ENCODE measurements around the gene NTSR1. TPM values are rescaled to one million over a fixed set of nuclear protein-coding genes. Genes with fewer than 3 reads are reported as not detected.

NTSR1 gene
- total and polyA plus RNA-seq, 2 of the 13 experiments (the other 11 are each of a cell fraction or from before 2014, with no cell fraction given): 0.09 to 0.12 TPM

DNA sequence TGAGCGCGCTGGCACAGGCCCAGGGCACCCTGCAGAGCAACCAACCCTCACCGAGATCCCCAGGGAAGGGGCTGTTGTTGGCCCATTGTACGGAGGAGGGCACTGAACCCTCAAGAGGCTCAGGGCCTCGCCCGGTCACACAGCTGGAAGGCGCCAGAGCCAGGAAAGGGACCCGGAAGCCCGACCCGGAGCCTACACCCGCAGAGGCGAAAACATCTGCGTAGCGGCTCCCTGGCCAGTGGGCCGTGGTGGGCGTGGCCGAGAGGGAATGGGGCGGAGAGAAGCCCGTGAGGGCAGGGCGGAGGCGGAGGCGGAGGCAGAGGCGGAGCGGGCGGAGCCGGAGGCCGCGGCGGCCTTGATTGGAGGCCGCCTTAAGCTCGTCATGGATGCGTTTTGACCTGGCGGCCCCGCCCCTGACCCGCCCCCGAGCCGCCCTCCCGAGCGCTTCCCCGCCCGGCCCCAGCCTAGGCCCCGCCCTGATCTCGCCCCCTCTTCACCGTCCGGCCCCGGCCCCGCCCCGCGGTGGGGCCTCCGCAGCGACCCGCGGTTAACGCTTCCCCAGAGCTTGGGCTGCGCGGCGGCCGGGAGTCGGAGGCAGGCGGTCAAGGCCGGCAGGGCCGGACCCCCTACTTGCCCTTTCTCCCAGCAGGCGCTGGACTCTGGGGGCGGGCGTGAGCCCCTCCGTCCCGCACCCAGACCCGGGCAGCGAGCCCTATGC, 85.5 kb downstream of the NTSR1 start:
- no peaks in the 10 kb centered on the region for H3K9me3 ChIP-seq (ENCODE audit: low read length)
- in situ Hi-C loops (cut with HindIII; ENCODE audit: extremely low pct_ligation_motif_present, low pct_unique_long_range_greater_than_20kb) (loop anchor here (5.0 to 25.0 kb wide), 3 partner anchors 127 to 282 kb away; no protein-coding TSS in a partner anchor), intact Hi-C loops (cut with micrococcal nuclease; ENCODE audit: unreplicated experiment) (loop anchor here (1.0 to 10.0 kb wide), 4 partner anchors 12 to 419 kb away; no protein-coding TSS in a partner anchor)
- H3K36me3 ChIP-seq (replicated peaks in 1 of 2; ENCODE audit: control insufficient read depth in 1 of 2, insufficient read depth in 2 of 2, low read length in 2 of 2): peaks cover 12 to 16% of the 10 kb centered on the region in 2 experiments; a peak in 4 of 5 replicates
- CTCF ChIA-PET (ENCODE audit: low intra/inter-chr PET ratio, low total read pairs): no interaction called here
- BruUV-seq (replicated peaks): no TSS peak
- peak overlapping the region; percentile 66 to 82 (median 79) for H3K4me3 ChIP-seq (replicated peaks in 1 of 3; ENCODE audit: insufficient read depth in 1 of 3, low read depth in 2 of 3, low read length in 3 of 3)
- H3K4me1 ChIP-seq (ENCODE audit: insufficient read depth, low read length): peaks cover 46% of the 10 kb centered on the region
- H3K27ac ChIP-seq (ENCODE audit: extremely low read length, insufficient read depth, low read length): peak overlapping the region; percentile 89
- peak overlapping the region; percentile 84 for H3K9ac ChIP-seq (ENCODE audit: insufficient read depth, low read depth, low read length)
- peak overlapping the region; percentile 15 for H2AFZ ChIP-seq (ENCODE audit: low read length)
- H3K79me2 ChIP-seq (ENCODE audit: insufficient read depth, low read length): peaks cover 8% of the 10 kb centered on the region
- peak; percentile 73 for ATAC-seq
- peaks cover 5% of the 10 kb centered on the region; the same call in 1 of the 2 replicates for H4K20me1 ChIP-seq (ENCODE audit: insufficient read depth, low read length)
- 2% methylated on average over 14 of the region's 69 CpGs for WGBS (ENCODE audit: low lambda C conversion rate)
- peak; percentile 94 for DNase-seq (ENCODE audit: low spot score)
- peaks cover 5 to 29% of the 10 kb centered on the region in 2 experiments; a peak in 4 of 5 replicates for H3K27me3 ChIP-seq (ENCODE audit: control insufficient read depth in 1 of 2, insufficient read depth in 2 of 2, low read length in 2 of 2)
- FAIRE-seq: peak; percentile 47
- peak overlapping the region; percentile 99 for H3K4me2 ChIP-seq (ENCODE audit: low read depth, low read length)
- POLR2A ChIA-PET: interaction anchor here (0.7 to 4.2 kb wide), 35 partner anchors 8 to 728 kb away, joined by 3 to 110 read pairs (median 5); partner anchors contain the start of genes COL9A3, DIDO1, GID8 and OGFR
- 0 out of 2 replicates have a peak, but pooled peaks have one; percentile 48 for TF ChIP-seq SIN3B (IDR thresholded peaks at IDR 0.05; ENCODE audit: low read length)
- TF ChIP-seq, protein P1, sequence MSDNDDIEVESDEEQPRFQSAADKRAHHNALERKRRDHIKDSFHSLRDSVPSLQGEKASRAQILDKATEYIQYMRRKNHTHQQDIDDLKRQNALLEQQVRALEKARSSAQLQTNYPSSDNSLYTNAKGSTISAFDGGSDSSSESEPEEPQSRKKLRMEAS (IDR thresholded peaks at IDR 0.05): peak; percentile 34; the same call in 1 of the 2 replicates
- TF ChIP-seq TCF7 (IDR thresholded peaks at IDR 0.05; ENCODE audit: low read depth): no peak
- TF ChIP-seq ZNF350 (CRISPR knock-in tag; IDR thresholded peaks at IDR 0.05; ENCODE audit: borderline replicate concordance, low read depth): peak; percentile 50
- TF ChIP-seq, protein P2, sequence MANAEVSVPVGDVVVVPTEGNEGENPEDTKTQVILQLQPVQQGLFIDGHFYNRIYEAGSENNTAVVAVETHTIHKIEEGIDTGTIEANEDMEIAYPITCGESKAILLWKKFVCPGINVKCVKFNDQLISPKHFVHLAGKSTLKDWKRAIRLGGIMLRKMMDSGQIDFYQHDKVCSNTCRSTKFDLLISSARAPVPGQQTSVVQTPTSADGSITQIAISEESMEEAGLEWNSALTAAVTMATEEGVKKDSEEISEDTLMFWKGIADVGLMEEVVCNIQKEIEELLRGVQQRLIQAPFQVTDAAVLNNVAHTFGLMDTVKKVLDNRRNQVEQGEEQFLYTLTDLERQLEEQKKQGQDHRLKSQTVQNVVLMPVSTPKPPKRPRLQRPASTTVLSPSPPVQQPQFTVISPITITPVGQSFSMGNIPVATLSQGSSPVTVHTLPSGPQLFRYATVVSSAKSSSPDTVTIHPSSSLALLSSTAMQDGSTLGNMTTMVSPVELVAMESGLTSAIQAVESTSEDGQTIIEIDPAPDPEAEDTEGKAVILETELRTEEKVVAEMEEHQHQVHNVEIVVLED (CRISPR knock-in tag; IDR thresholded peaks at IDR 0.05; ENCODE audit: borderline replicate concordance): peak; percentile 43; the same call in 1 of the 2 replicates
- peak; percentile 37; the same call in 1 of the 2 replicates for TF ChIP-seq SRF (IDR thresholded peaks at IDR 0.05; ENCODE audit: low read depth, low read length)
- no peak for TF ChIP-seq PHF5A (CRISPR knock-in tag; IDR thresholded peaks at IDR 0.05; ENCODE audit: low read depth, unreplicated experiment)
- no peak; the same call in 1 of the 2 replicates for TF ChIP-seq SOX5 (CRISPR knock-in tag; IDR thresholded peaks at IDR 0.05; ENCODE audit: borderline replicate concordance)
- TF ChIP-seq ZNF138 (CRISPR knock-in tag; IDR thresholded peaks at IDR 0.05; ENCODE audit: low read depth): no peak; the same call in 1 of the 2 replicates
- TF ChIP-seq, protein P3, sequence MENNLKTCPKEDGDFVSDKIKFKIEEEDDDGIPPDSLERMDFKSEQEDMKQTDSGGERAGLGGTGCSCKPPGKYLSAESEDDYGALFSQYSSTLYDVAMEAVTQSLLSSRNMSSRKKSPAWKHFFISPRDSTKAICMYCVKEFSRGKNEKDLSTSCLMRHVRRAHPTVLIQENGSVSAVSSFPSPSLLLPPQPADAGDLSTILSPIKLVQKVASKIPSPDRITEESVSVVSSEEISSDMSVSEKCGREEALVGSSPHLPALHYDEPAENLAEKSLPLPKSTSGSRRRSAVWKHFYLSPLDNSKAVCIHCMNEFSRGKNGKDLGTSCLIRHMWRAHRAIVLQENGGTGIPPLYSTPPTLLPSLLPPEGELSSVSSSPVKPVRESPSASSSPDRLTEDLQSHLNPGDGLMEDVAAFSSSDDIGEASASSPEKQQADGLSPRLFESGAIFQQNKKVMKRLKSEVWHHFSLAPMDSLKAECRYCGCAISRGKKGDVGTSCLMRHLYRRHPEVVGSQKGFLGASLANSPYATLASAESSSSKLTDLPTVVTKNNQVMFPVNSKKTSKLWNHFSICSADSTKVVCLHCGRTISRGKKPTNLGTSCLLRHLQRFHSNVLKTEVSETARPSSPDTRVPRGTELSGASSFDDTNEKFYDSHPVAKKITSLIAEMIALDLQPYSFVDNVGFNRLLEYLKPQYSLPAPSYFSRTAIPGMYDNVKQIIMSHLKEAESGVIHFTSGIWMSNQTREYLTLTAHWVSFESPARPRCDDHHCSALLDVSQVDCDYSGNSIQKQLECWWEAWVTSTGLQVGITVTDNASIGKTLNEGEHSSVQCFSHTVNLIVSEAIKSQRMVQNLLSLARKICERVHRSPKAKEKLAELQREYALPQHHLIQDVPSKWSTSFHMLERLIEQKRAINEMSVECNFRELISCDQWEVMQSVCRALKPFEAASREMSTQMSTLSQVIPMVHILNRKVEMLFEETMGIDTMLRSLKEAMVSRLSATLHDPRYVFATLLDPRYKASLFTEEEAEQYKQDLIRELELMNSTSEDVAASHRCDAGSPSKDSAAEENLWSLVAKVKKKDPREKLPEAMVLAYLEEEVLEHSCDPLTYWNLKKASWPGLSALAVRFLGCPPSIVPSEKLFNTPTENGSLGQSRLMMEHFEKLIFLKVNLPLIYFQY (CRISPR knock-in tag; IDR thresholded peaks at IDR 0.05; ENCODE audit: borderline replicate concordance): peak; percentile 89; the same call in 1 of the 2 replicates
- peak; percentile 27; the same call in 1 of the 2 replicates for TF ChIP-seq ZFP37 (CRISPR knock-in tag; IDR thresholded peaks at IDR 0.05; ENCODE audit: borderline replicate concordance)
- no peak; the same call in 1 of the 2 replicates for TF ChIP-seq STAT5B (CRISPR knock-in tag; IDR thresholded peaks at IDR 0.05)
- TF ChIP-seq, protein P4, sequence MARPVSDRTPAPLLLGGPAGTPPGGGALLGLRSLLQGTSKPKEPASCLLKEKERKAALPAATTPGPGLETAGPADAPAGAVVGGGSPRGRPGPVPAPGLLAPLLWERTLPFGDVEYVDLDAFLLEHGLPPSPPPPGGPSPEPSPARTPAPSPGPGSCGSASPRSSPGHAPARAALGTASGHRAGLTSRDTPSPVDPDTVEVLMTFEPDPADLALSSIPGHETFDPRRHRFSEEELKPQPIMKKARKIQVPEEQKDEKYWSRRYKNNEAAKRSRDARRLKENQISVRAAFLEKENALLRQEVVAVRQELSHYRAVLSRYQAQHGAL (CRISPR knock-in tag; IDR thresholded peaks at IDR 0.05; ENCODE audit: not compliant biosample characterization): peak; percentile 50
- TF ChIP-seq, protein P5, sequence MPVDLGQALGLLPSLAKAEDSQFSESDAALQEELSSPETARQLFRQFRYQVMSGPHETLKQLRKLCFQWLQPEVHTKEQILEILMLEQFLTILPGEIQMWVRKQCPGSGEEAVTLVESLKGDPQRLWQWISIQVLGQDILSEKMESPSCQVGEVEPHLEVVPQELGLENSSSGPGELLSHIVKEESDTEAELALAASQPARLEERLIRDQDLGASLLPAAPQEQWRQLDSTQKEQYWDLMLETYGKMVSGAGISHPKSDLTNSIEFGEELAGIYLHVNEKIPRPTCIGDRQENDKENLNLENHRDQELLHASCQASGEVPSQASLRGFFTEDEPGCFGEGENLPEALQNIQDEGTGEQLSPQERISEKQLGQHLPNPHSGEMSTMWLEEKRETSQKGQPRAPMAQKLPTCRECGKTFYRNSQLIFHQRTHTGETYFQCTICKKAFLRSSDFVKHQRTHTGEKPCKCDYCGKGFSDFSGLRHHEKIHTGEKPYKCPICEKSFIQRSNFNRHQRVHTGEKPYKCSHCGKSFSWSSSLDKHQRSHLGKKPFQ (CRISPR knock-in tag; IDR thresholded peaks at IDR 0.05; ENCODE audit: insufficient replicate concordance): peak; percentile 72
